PC-9 (cell line): ENCODE data around the gene EBP.

Experiments used
- CTCF ChIP-seq: fragments of 200-600 bp; sonication (generic); conservative IDR thresholded peaks from 2 replicates; pipeline ENCODE4 v1.6.1; 2017; ENCODE audit warnings: mixed run types, antibody characterized with exemption, mild to moderate bottlenecking, moderate library complexity
- EZH2 ChIP-seq: fragments of 200-600 bp; sonication (generic); IDR thresholded peaks from 2 replicates; pipeline ENCODE4 v1.8.0; 2017; ENCODE audit warnings: antibody characterized with exemption, low read depth

DNA sequence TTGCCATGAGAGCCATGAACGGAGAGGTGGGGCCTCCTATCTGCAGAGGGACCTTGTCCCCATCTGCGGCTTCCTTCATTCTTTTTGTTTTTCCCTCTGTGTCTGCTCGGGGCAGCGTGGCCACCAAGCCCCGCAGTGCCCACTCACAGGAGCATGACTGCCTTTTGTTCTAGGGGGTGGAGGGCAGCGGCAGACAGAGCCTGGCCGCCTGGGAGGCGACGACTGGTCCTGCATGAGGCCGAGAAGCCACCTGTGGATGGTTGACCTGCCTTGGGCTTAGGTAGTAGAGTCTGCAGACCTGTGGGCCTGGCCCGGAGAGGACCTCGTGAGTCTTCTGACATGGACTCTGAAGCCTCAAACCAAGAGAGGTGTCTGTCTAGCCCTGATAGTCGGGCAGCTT is 54.0 kb downstream of the EBP start:
- TF ChIP-seq CTCF, result no peak
- no peak for TF ChIP-seq EZH2
